GM12878 (cell line): ENCODE results near the gene ZNF688. TPM values are rescaled to one million over a fixed set of nuclear protein-coding genes. Genes with fewer than 3 reads are reported as not detected.

Experiments
- ATAC-seq: fragments of 200-7000 bp; cut with Tn5 transposase; 3 replicates; pipeline ENCODE4 v1.9.1; 2020; ENCODE audit warnings: mild to moderate bottlenecking, moderate library complexity
- BruUV-seq: library from RNA; stranded (reverse); fragments of 400-500 nt; replicated peaks from 2 replicates; lab custom pipeline; 2021; lab: Mats Ljungman, UMichigan
- CTCF ChIA-PET: fragments of 300-600 bp; sonication (Branson Sonifier 250); formaldehyde crosslinking; extraction: SDS; loops from one replicate; lab custom pipeline; 2021; ENCODE audit warnings: inconsistent platforms; lab: Yijun Ruan, JAX
- POLR2A ChIA-PET: fragments of 350-600 bp; formaldehyde crosslinking; extraction: SDS; loops from one replicate; lab custom pipeline; 2021; ENCODE audit warnings: inconsistent platforms; lab: Charles Lee
- RAD21 ChIA-PET: fragments of 300-600 bp; sonication (Branson Sonifier 250); formaldehyde crosslinking; loops from one replicate; lab custom pipeline; 2023; ENCODE audit warnings: antibody characterized with exemption; ENCODE audit not compliant: unreplicated experiment; lab: Charles Lee
- SMC1A ChIA-PET: fragments of 300-600 bp; sonication (Branson Sonifier 250); formaldehyde crosslinking; loops from one replicate; lab custom pipeline; 2023; ENCODE audit not compliant: unreplicated experiment, uncharacterized antibody; lab: Charles Lee
- DNase-seq: peaks from one replicate; pipeline ENCODE4 v3.0.0-alpha.2; 2011; ENCODE audit warnings: low read depth, low spot score
- FAIRE-seq: peaks from 3 replicates; lab custom pipeline; 2011; peaks lifted over from hg19 to GRCh38; lab: Jason Lieb, UNC
- H2AFZ ChIP-seq: 2 replicates; pipeline ENCODE4 v1.6.0; 2011; ENCODE audit warnings: low read depth, low read length, control low read depth; ENCODE audit not compliant: control insufficient read depth
- H3K27ac ChIP-seq: 2 replicates; pipeline ENCODE4 v1.5.1; 2011; ENCODE audit warnings: control low read depth; ENCODE audit not compliant: control insufficient read depth, insufficient read depth
- H3K27me3 ChIP-seq, 2 experiments: replicated peaks in 1 of 2; 2 replicates each; pipeline versions ENCODE4 v1.6.0 to v1.6.1; 2011; ENCODE audit warnings: low read length in 1 of 2; ENCODE audit not compliant: control insufficient read depth in 2 of 2, insufficient read depth in 2 of 2
- H3K36me3 ChIP-seq, 2 experiments: 2 replicates each; pipeline ENCODE4 v1.5.1; 2011; ENCODE audit warnings: low read length in 1 of 2; ENCODE audit not compliant: control insufficient read depth in 2 of 2, insufficient read depth in 2 of 2
- H3K4me1 ChIP-seq: 2 replicates; pipeline ENCODE4 v1.6.1; 2011; ENCODE audit warnings: mild to moderate bottlenecking, low read length, moderate library complexity, mixed read lengths; ENCODE audit not compliant: control insufficient read depth, insufficient read depth
- H3K4me2 ChIP-seq: 2 replicates; pipeline ENCODE4 v1.6.0; 2011; ENCODE audit warnings: control low read depth; ENCODE audit not compliant: control insufficient read depth, insufficient read depth
- H3K4me3 ChIP-seq: fragments of 200-600 bp; sonication (generic); 2 replicates; pipeline ENCODE4 v1.5.1; 2016
- H3K79me2 ChIP-seq: 2 replicates; pipeline ENCODE4 v1.6.0; 2011; ENCODE audit warnings: low read length; ENCODE audit not compliant: control insufficient read depth, insufficient read depth
- H3K9ac ChIP-seq: 2 replicates; pipeline ENCODE4 v1.8.0; 2011; ENCODE audit warnings: low read length, control low read depth, mixed read lengths; ENCODE audit not compliant: control insufficient read depth, insufficient read depth
- H3K9me3 ChIP-seq: replicated peaks from 3 replicates; pipeline ENCODE4 v1.5.1; 2011; ENCODE audit warnings: mild to moderate bottlenecking, low read length; ENCODE audit not compliant: control insufficient read depth, insufficient read depth
- H4K20me1 ChIP-seq: 2 replicates; pipeline ENCODE4 v1.6.0; 2011; ENCODE audit not compliant: control insufficient read depth, insufficient read depth
- GABPA ChIP-seq: IDR thresholded peaks from 2 replicates; pipeline ENCODE4 v1.6.1; 2014; ENCODE audit warnings: antibody characterized with exemption, low read depth, mild to moderate bottlenecking, inconsistent platforms
- SIN3A ChIP-seq: IDR thresholded peaks from 2 replicates; pipeline ENCODE4 v1.6.1; 2012; ENCODE audit warnings: low read depth, low read length, improper control_type of control experiment
- WGBS: methylation state at CpG from one replicate; pipeline ENCODE4 v1.1.6; 2016; ENCODE audit warnings: low lambda C conversion rate; ENCODE audit not compliant: insufficient replicate concordance, insufficient coverage; ENCODE audit errors: missing lambda C conversion rate; 5-methylcytosine and 5-hydroxymethylcytosine counted together
- in situ Hi-C: fragments of 300-500 bp; cut with MboI; formaldehyde crosslinking; loops from 9 replicates; pipeline ENCODE4 v1.14.3; 2018; ENCODE audit warnings: mixed read lengths
- intact Hi-C: fragments of 100-400 bp; cut with micrococcal nuclease; formaldehyde crosslinking; loops from one replicate; pipeline ENCODE4 v1.14.2; 2022; ENCODE audit not compliant: unreplicated experiment
- polyA plus RNA-seq, 11 experiments: library from polyadenylated mRNA; depleted of rRNA in 4 of 11; unstranded in 6 of 11; stranded (reverse) in 5 of 11; fragments of >200 nt; fragmentation: Nextera tagmentation in 4 of 11; fragmentation: Illumina TruSeq in 1 of 11; extraction: Ambion mirVana in 4 of 11; extraction: Trizol in 1 of 11; gene quantifications; 1 replicate in 1 of 11; 2 replicates in 10 of 11; pipeline versions ENCODE4 v1.2.1 to v1.2.3, GENCODE V29; 2011 to 2016; ENCODE audit warnings: inconsistent platforms in 2 of 11, missing spikeins in 2 of 11, low read depth in 1 of 11
- total RNA-seq, 4 experiments: library from RNA; depleted of rRNA in 3 of 4; stranded (reverse); fragments of >200 nt in 3 of 4; fragmentation: Illumina TruSeq in 1 of 4; extraction: Trizol in 1 of 4; gene quantifications; 2 replicates each; pipeline versions ENCODE4 v1.2.1 to v1.2.3, GENCODE V29; 2013 to 2021
- TF ChIP-seq, protein P1 (sequence below): IDR thresholded peaks from 2 replicates; pipeline ENCODE4 v1.6.1; 2011; ENCODE audit warnings: mild to moderate bottlenecking, low read depth, low read length, moderate library complexity; ENCODE audit not compliant: insufficient replicate concordance

Gene ZNF688
- total and polyA plus RNA-seq, 10 of the 15 experiments (the other 5 are each of a cell fraction or from before 2014, with no cell fraction given), result 0.14 to 17.4 (median 10.6) TPM

GRCh38 chr16:30569746-30570635, 1.5 kb downstream of the ZNF688 start:
- Histone ChIP-seq H3K4me2 (peak overlapping the region; percentile 26; the same call in 1 of the 2 replicates), H3K9me3 (no peaks in the 10 kb centered on the region), H3K4me3 (no peak overlapping the region), H4K20me1 (no peaks in the 10 kb centered on the region), H3K79me2 (peaks cover 11% of the 10 kb centered on the region), H3K27me3 (no peaks in the 10 kb centered on the region), H3K4me1 (peaks cover 27% of the 10 kb centered on the region), H2AFZ (no peak overlapping the region), H3K9ac (no peak overlapping the region), H3K36me3 (no peaks in the 10 kb centered on the region; a peak in 1 of 4 replicates), H3K27ac (no peak overlapping the region)
- 97% methylated on average over 40 of the region's 44 CpGs for WGBS
- DNase-seq, result no peak
- intact Hi-C loops (loop anchor here (10.0 kb wide), 1 partner anchor 85 kb away; the partner anchor contains the start of genes FBRS and PRR14), in situ Hi-C loops (no loop called here)
- RAD21 ChIA-PET, result interaction anchor here (1.1 to 3.3 kb wide), 5 partner anchors 12 to 140 kb away, joined by 4 to 28 read pairs (median 8); partner anchors contain the start of genes DCTPP1, ZNF764 and ZNF785
- POLR2A ChIA-PET, result interaction anchor here (0.9 to 3.1 kb wide), 3 partner anchors 8 to 140 kb away, joined by 3 to 31 read pairs (median 14); partner anchors contain the start of genes DCTPP1 and ZNF764
- CTCF ChIA-PET, result interaction anchor here (1.2 to 3.1 kb wide), 3 partner anchors 8 to 34 kb away, joined by 5 to 13 read pairs (median 8); partner anchors contain the start of gene ZNF764
- FAIRE-seq, result no peak
- no peak for ATAC-seq
- TF ChIP-seq, protein P1, sequence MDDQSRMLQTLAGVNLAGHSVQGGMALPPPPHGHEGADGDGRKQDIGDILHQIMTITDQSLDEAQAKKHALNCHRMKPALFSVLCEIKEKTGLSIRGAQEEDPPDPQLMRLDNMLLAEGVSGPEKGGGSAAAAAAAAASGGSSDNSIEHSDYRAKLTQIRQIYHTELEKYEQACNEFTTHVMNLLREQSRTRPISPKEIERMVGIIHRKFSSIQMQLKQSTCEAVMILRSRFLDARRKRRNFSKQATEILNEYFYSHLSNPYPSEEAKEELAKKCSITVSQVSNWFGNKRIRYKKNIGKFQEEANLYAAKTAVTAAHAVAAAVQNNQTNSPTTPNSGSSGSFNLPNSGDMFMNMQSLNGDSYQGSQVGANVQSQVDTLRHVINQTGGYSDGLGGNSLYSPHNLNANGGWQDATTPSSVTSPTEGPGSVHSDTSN, result no peak
- TF ChIP-seq SIN3A (no peak), GABPA (no peak)
- SMC1A ChIA-PET, result interaction anchor here (0.7 to 1.2 kb wide), 4 partner anchors 11 to 150 kb away, joined by 3 to 4 read pairs (median 3); partner anchors contain the start of gene DCTPP1
- no TSS peak for BruUV-seq
